NOMO-1 (cell line): ENCODE measurements around the gene RPS21.
A peak's percentile ranks its signal among the peaks of the same experiment; 100 is the strongest.

ENCODE experiments used
- DNase-seq, 2 experiments: peaks; one replicate each; lab custom pipeline; 2025; ENCODE audit not compliant: unreplicated experiment in 2 of 2; lab: John Stamatoyannopoulos, UW

Gene RPS21

GRCh38 chr20:62386383-62387218, at the start of gene RPS21:
Gene RPS21 (plus strand): TSS chr20:62387103. CDS start chr20:62387339, 236 bp downstream.
- DNase-seq: peak; percentile 85 to 90

GRCh38 chr20:62337558-62338293, 49.2 kb upstream of the RPS21 start:
- peak in 1 of 2 experiments; percentile 1 for DNase-seq

DNA sequence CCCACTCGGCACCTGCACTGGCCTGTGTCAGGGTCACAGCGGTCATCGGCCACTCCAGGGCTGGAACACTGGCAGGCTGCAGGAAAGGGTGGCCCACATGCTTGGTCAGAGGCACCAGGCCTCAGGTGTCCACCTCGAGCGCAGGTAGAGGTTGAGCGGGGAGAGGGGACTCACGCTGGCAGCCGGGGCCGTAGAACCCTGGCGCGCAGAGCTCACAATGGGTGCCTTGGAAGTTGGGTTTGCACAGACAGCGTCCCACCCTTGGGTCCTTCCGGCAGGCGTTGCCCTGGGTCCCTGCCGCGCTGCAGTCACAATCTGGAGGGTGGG, 48.6 kb upstream of the RPS21 start:
- DNase-seq: no peak

DNA sequence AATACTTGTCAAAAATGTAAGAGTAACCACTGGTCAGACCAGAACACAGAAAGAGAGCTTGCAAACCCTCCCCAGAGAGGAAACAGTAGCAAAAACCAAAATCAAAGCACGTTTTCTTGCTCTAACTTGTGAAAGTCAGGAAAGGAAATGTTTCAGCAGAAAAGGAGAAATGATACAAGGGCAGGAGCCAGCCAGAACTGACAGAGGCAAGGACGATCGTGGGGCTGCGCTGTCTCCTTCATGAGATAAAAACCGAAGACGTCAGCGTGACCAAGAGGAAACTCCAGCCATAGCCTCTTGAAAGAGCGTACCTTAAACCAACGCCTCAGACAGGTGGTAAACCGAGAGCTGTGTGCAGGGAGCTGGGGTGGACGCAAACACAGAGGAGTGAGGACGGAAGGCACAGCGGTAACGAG, 47.2 kb upstream of the RPS21 start:
- DNase-seq: peak; percentile 82 to 84

DNA sequence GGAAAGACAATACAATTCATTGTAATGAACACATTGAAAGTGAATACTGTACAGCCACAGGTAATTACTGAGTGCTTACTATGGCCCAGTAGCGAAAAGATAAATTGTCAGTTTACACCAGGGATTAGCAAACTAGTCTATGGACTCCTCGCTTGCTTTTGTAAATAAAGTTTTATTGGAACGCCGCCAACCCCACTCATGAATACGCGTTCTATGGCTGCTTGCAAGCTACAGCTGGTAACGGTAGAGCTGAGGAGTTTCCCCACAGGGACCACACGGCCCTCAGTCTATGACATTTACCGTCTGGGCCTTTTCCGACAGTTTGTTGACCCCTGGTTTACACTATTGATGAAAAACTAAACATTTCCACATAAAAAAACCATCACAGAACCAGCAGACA, 44.0 kb upstream of the RPS21 start:
- no peak for DNase-seq

DNA sequence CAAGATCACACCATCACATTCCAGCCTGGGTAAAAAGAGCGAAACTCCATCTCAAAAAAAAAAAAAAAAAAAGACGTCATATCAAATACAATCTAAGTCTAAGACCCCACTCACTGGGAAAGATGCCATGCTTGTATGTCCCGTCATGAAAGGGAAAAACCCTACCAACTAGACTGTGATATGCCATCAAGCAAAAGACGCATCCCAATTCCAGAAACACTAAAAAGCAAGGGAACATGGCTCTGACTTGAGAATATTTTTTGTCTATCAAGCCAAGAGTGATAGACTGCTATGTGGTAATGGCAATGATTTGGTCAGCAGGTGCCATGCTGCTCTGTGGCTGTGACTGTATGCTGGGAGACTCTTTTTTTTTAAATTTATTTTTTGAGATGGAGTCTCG, 42.8 kb upstream of the RPS21 start:
- no peak for DNase-seq

DNA sequence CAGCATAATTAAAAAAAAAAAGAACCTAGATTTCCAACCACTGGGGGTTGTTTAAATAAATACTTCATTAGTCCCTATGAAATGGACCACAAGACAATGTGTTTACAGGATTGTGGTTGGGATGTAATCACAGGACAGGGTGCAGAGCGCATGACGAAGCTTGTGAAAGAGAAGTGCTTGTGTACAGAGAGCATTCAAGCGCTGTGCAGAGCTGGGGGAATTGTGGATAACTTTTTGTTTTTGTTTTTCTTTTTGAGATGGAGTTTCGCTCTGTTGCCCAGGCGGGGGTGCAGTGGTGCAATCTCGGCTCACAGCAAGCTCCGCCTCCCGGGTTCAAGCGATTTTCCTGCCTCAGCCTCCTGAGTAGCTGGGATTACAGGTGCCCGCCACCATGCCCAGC, 42.1 kb upstream of the RPS21 start:
- DNase-seq: no peak

- no peak for DNase-seq
Measured at GRCh38 chr20:62345681-62346370, 41.1 kb upstream of the RPS21 start.

DNA sequence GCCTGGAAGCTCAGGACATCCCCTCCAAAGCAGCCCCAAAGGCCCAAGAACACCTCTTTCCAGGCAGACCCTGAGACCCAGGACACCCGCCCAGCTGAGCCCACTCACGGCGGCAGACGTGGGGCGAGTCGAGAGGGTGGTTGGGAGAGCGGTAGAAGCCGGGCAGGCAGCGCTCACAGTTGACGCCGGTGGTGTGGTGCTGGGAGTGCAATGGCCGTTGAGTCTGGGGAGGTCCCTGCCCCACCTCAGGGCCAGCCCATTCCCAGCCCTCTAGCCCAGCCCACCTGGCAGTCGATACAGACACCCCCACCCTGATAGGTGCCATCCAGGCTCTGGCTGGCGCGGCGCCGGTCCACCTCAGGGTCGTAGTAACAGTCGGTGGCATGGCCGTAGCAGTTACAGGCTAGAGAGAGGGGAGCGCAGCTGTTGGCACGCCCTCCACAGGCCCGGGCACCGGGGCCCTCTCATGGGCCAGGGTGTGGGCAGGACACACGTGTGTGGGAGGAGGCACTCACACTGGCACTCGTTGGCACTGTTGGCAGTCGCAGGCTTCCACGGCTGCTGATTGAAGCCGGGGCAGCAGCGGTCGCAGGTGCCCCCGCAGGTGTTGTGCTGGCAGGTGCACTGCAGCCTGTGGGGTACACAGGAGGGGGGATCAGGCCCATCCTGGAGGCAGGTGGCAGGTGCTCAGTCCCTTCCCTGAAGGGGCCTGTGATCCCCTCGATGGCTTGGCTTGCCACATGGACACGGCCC, 40.3 kb upstream of the RPS21 start:
- no peak for DNase-seq

DNA sequence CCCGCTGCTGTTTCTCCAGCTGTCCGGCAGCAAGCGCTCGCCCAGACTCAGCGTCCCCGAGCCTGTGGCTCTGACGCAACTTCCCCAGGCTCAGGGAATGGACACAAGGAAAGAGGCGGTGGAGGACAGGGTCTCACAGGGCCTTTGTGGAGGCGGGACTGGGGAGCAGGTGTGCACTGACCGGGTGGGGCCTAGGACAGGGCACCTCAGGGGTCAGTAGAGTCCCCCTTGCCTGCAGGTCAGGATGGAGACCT, 39.8 kb upstream of the RPS21 start:
- DNase-seq: no peak

GRCh38 chr20:62347445-62347844, 39.5 kb upstream of the RPS21 start:
- DNase-seq: no peak

DNA sequence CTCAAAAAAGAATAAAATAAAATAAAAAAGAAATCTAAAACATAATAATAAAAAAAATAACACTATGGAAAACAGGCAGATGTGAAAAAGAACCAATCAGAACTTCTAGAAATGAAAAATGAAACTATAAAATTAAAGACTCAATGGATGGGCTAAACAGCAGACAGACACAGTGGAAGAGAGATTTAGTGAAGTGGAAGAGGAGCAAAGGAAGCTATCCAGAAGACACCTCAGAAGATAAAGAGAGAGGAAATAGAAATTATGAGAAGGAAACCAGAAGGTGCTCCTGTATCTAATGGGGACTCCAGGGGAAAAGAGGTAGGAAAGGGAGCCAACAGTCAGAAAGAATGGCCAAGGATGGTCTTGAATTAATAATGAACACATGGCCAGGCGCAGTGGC, 38.3 kb upstream of the RPS21 start:
- no peak for DNase-seq

- DNase-seq: no peak
Measured at GRCh38 chr20:62349556-62350097, 37.3 kb upstream of the RPS21 start.

GRCh38 chr20:62350098-62350628, 36.7 kb upstream of the RPS21 start:
- no peak for DNase-seq

DNA sequence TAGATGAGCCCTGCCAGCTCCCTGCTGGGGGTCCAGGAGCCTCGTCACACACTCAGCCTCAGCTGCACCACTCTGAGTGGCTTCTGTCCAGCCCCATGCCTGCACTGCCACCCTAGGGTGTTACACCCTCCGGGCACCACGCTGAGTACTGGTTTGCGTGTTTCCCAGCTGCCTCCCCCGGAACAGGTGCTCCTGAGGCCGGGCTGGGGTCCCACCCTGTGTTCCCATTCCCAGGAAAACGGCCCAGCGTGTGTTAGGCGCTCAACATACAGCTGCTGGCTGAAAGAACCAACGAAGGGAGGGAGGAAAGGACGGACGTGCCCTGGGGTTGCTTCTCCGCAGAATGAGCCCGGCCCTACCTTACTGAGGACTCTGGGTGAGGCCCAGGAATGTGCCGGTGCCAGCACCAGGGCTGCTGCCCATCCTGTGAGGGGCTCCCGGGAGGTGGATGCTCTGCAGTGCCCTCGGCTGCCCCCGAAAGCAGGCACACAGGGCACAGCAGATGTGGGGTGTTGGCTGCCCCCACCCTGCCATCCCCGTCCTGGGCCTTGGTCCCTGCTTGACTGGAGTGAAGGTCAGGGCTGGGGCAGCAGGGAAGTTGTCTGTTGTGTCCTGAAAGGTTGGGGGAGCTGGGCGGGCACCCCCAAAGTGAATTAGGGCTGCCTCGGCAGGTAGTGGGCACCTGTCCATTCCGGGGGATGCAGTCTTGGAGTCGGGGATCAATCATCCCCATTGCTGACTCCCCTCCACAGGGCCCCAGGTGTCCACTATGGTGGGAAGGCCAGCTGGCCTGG, 36.1 kb upstream of the RPS21 start:
- no peak for DNase-seq

DNA sequence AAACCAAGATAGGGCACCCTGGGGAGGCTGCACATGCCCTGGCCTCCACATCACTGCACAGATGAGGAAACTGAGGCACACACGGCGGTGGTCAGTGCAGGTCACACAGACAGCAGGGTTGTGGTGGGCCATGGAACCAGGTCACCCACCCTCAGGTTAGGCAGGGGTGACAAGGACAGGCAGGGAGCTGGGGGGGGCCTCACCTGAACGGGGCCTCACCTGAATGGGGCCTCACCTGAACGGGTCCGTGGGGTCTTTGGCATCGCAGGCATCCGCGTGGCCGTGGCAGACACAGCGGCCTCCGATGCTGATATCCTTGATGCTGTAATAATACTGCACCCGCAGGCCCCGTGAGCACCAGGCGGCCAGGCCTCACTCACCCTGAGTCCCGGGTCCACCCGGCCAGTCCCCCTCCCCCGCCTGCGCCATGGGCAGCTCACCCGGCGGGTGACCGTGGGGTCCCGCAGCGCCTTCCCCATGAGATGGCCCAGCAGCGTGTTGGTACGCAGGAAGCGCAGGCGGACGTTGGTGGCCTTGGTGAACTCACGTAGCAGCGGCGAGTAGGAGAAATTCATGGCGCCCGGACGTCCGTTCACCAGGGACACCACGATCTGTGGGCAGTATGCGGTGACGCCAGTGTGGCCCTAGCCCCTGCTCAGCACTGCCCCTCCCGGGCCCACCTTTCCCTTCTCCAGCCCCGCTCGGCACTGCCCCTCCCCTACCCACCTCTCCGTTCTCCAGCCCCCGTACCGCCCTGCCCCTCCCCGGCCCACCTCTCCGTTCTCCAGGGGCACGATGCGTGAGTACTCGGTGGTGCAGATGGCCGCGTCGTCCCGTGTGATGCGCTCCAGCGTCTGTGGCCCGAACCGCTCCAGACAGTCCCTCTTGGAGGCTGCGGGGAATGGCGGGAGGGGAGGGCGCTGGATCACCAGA, 35.2 kb upstream of the RPS21 start:
- no peak for DNase-seq

DNA sequence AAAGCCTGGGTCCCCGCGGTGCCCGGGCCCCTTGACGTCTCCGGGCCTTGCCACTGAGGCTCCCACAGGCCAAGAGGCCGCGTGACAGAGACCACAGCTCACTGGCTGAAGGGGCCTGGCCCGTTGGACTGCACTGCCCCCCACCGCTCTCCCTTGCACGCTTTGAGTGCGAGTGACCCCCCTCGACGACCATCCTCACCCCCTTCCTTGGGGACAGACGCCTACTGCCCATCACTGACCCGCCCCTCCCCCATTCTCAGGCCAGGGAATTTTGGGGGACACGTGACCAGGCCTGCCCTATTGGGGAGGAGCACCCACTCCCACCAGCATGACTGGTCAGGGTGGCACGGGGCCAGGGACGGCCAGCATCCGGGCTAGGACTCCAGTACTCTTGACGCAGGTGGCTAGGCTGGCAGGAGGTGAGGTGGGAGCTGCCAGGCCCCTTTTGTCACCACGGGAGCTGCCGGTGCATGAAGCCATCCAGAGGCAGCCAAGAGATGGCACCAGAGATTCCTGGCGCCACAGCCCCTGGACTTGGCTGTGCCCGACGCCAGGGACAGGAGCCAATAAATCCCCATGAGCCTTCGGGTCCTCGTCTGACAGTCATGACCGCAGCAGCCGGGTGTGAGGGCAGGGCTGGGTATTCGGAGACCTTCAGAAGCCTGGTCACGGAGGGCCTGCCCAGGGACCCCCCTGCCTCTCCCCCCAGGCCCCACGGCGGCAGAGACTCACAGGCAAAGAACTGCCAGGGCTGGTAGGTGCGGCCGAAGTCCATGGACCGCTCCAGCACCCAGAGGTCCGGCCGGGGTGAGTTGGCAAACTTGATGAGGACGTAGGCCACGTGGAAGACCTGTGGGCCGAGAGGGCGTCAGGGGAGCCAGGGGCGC, 34.3 kb upstream of the RPS21 start:
- DNase-seq: no peak
